ENCODE results near the gene MAP1LC3B. TPM values are rescaled to one million over a fixed set of nuclear protein-coding genes. Genes with fewer than 3 reads are reported as not detected.

MAP1LC3B gene
- total RNA-seq, 1 donor from 2014 or later: 64.5 TPM

GRCh38 chr16:87418644-87419043 is 26.5 kb downstream of the MAP1LC3B start:
- Histone ChIP-seq H3K27ac (no peak overlapping the region), H3K27me3 (ENCODE audit: low read depth) (no peaks in the 10 kb centered on the region), H3K9me3 (no peaks in the 10 kb centered on the region), H3K4me3 (no peak overlapping the region), H3K4me1 (no peaks in the 10 kb centered on the region), H3K36me3 (peaks cover 99% of the 10 kb centered on the region)
- intact Hi-C loops (cut with DNase I): no loop called here
- DNase-seq (no peak), ATAC-seq (no peak)
- TF ChIP-seq, protein P1, sequence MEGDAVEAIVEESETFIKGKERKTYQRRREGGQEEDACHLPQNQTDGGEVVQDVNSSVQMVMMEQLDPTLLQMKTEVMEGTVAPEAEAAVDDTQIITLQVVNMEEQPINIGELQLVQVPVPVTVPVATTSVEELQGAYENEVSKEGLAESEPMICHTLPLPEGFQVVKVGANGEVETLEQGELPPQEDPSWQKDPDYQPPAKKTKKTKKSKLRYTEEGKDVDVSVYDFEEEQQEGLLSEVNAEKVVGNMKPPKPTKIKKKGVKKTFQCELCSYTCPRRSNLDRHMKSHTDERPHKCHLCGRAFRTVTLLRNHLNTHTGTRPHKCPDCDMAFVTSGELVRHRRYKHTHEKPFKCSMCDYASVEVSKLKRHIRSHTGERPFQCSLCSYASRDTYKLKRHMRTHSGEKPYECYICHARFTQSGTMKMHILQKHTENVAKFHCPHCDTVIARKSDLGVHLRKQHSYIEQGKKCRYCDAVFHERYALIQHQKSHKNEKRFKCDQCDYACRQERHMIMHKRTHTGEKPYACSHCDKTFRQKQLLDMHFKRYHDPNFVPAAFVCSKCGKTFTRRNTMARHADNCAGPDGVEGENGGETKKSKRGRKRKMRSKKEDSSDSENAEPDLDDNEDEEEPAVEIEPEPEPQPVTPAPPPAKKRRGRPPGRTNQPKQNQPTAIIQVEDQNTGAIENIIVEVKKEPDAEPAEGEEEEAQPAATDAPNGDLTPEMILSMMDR (IDR thresholded peaks at IDR 0.05): no peak

DNA sequence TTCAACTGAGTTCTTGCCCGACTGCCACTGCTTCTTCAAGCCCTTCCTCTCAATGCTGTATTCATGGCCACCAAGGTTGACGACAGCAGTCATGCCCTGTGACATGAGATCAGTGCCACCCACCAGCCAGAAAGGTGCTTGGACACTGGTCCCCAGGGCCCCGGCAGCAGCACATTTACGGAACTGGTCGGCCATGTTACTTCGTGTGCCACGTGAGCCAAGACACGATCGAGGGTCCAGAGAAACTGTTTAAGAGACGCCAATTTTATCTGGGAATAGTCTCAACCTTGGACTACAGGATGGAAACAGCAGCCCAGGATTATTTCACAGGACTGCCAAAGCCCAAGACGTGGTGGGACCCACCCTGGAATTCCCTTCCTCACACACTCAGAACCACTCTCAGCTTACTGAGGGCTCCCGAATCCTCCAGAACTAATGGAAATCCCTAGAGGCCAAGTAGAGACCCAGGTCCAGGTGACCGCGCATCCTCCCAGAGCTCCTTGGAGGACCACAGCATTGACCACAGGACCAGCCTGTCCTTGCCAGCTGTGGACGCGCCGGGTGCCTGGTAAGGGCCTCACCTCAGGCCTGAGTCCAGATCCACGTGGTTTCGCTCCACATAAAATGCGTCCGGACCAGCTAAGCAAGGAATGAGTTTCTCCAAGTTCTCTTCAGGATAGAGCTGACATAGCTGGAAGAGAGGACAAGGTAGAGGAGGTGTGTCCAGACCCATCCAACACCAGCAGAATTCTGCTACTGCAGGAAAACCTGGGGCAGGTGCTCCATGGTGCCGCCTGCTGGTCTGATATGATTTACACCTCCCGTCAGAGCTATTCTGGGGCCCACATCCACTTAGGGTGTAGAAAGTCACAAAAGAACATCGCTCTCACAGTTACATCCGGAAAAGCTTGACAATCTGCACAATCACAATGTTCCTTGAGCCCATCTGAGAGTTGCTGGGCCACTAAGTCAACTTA is 28.2 kb downstream of the MAP1LC3B start:
- TF ChIP-seq, protein P1 (IDR thresholded peaks at IDR 0.05): no peak
- DNase-seq: no peak
- no peak overlapping the region for H3K27ac ChIP-seq
- no peaks in the 10 kb centered on the region for H3K4me1 ChIP-seq
- H3K4me3 ChIP-seq: no peak overlapping the region
- intact Hi-C loops (cut with DNase I): no loop called here
- H3K36me3 ChIP-seq: peaks cover 93% of the 10 kb centered on the region
- no peaks in the 10 kb centered on the region for H3K27me3 ChIP-seq (ENCODE audit: low read depth)
- ATAC-seq: no peak
- no peaks in the 10 kb centered on the region for H3K9me3 ChIP-seq

GRCh38 chr16:87421003-87421912 is 29.1 kb downstream of the MAP1LC3B start:
- Histone ChIP-seq H3K4me1 (no peaks in the 10 kb centered on the region), H3K27me3 (ENCODE audit: low read depth) (no peaks in the 10 kb centered on the region), H3K4me3 (no peak overlapping the region), H3K36me3 (peaks cover 83% of the 10 kb centered on the region), H3K9me3 (no peaks in the 10 kb centered on the region), H3K27ac (no peak overlapping the region)
- no peak for DNase-seq
- intact Hi-C loops (cut with DNase I): no loop called here
- no peak for ATAC-seq
- TF ChIP-seq, protein P1 (IDR thresholded peaks at IDR 0.05): no peak

- ATAC-seq (no peak), DNase-seq (no peak)
- no peak overlapping the region for H3K4me3 ChIP-seq
- TF ChIP-seq, protein P1 (IDR thresholded peaks at IDR 0.05): no peak
- no peaks in the 10 kb centered on the region for H3K27me3 ChIP-seq (ENCODE audit: low read depth)
- no peaks in the 10 kb centered on the region for H3K4me1 ChIP-seq
- intact Hi-C loops (cut with DNase I): no loop called here
- H3K27ac ChIP-seq: no peak overlapping the region
- no peaks in the 10 kb centered on the region for H3K9me3 ChIP-seq
- peaks cover 75% of the 10 kb centered on the region for H3K36me3 ChIP-seq
Observed at GRCh38 chr16:87422106-87422505, 30.0 kb downstream of the MAP1LC3B start.

DNA sequence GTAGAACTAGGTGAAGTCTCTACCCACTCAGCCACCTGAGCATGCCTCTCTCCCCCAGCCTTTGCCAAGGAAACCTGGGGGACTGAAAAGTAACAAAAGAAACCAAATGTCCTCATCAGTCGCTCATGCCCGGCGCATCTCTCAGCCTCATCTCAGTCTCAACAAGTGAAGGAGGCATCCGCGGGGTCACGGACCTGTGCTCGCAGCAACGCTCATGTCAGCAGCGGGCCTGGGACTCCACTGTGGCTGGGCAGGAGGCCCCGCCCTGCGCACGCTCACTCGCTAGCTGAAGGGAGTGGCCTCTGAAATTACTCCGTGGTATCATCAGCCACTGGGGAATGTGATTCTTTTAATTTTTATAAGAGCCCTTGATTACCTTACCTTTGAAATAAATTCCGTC is 31.3 kb downstream of the MAP1LC3B start:
- intact Hi-C loops (cut with DNase I): no loop called here
- Histone ChIP-seq H3K27ac (no peak overlapping the region), H3K4me3 (no peak overlapping the region), H3K36me3 (peaks cover 66% of the 10 kb centered on the region), H3K9me3 (no peaks in the 10 kb centered on the region), H3K4me1 (no peaks in the 10 kb centered on the region), H3K27me3 (ENCODE audit: low read depth) (no peaks in the 10 kb centered on the region)
- TF ChIP-seq, protein P1 (IDR thresholded peaks at IDR 0.05): no peak
- no peak for DNase-seq
- no peak for ATAC-seq

All from lower lobe of right lung (tissue), 2 donors.